ENCODE measurements around the gene LCK. TPM values are rescaled to one million over a fixed set of nuclear protein-coding genes. Genes with fewer than 3 reads are reported as not detected.

Gene LCK
- total and polyA plus RNA-seq, 9 of the 15 experiments (the other 6 are each of a cell fraction or from before 2014, with no cell fraction given): 0.04 to 0.47 (median 0.13) TPM; not detected in 6

- TF ChIP-seq NRF1 (conservative IDR thresholded peaks at IDR 0.05 in 1 of 2, IDR thresholded peaks at IDR 0.05 in 1 of 2): peak in 1 of 2 experiments; percentile 35; a peak in 1 of 4 replicates
- peak; percentile 57; the same call in 1 of the 2 replicates for TF ChIP-seq HMGXB4 (CRISPR knock-in tag; IDR thresholded peaks at IDR 0.05)
- peak; percentile 81; the same call in 1 of the 2 replicates for TF ChIP-seq PML (IDR thresholded peaks at IDR 0.05; ENCODE audit: low read length)
- TF ChIP-seq FOXP4 (CRISPR knock-in tag; IDR thresholded peaks at IDR 0.05; ENCODE audit: borderline replicate concordance): peak; percentile 78; the same call in 1 of the 2 replicates
- peak; percentile 68 for TF ChIP-seq SMAD1 (IDR thresholded peaks at IDR 0.05; ENCODE audit: low read depth, low read length, partially characterized antibody)
- peak; percentile 82 for TF ChIP-seq DIDO1 (tag; IDR thresholded peaks at IDR 0.05; ENCODE audit: low read depth)
- TF ChIP-seq HNRNPL (IDR thresholded peaks at IDR 0.05; ENCODE audit: low read depth, low read length): no peak
- TF ChIP-seq ARID4B (CRISPR knock-in tag; IDR thresholded peaks at IDR 0.05): peak; percentile 74
- peak; percentile 23; the same call in 1 of the 2 replicates for TF ChIP-seq RB1 (IDR thresholded peaks at IDR 0.05; ENCODE audit: low read depth)
- TF ChIP-seq RBM22 (IDR thresholded peaks at IDR 0.05; ENCODE audit: low read depth, low read length, poor library complexity, severe bottlenecking): peak; percentile 85
- TF ChIP-seq CSDE1 (IDR thresholded peaks at IDR 0.05): peak in 1 of 2 experiments; percentile 91; a peak in 2 of 4 replicates
- peak; percentile 95 to 98; a peak in 3 of 4 replicates for TF ChIP-seq SIN3A (IDR thresholded peaks at IDR 0.05; ENCODE audit: borderline replicate concordance in 2 of 2, control insufficient read depth in 1 of 2, low read depth in 2 of 2, low read length in 2 of 2)
- TF ChIP-seq MAFF (IDR thresholded peaks at IDR 0.05; ENCODE audit: low read length): no peak
- TF ChIP-seq CHAMP1 (IDR thresholded peaks at IDR 0.05): no peak
Measured at GRCh38 chr1:32221980-32222755, 28.9 kb upstream of the LCK start, which contains the start of the genes EIF3I and TMEM234 (continued).

Data from K562 (cell line).